IPS-11a (cell line): ENCODE results near the gene LYZ.

ENCODE experiments used
- H3K4me3 ChIP-seq: one replicate; pipeline ENCODE4 v1.5.1; 2013; ENCODE audit warnings: low read depth, low read length, control low read depth

Gene LYZ

GRCh38 chr12:69383074-69383473, 34.9 kb downstream of the LYZ start:
- no peak overlapping the region for H3K4me3 ChIP-seq

GRCh38 chr12:69385038-69385437, 36.9 kb downstream of the LYZ start:
- no peak overlapping the region for H3K4me3 ChIP-seq

- no peak overlapping the region for H3K4me3 ChIP-seq
These were observed 38.7 kb downstream of the LYZ start for GRCh38 chr12:69386921-69387320.

DNA sequence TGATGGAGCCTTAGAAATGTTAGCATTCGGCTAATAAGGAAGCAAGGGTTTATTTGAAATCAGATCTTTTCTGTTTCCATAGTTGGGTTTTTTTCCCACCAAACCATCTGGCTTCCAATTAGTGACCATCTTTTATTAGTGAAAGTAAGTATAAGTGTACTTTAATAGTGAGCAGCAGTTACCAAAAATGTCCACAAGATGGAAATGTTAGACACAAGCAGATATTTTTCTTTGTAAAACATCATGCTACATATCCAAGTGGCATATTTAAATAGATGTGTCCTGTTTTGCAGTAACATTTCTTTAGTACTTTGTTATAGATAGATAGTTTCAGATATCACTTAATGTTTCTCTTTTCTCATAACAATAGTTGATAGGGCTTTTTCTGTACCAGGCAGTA, 40.2 kb downstream of the LYZ start:
- H3K4me3 ChIP-seq = no peak overlapping the region

DNA sequence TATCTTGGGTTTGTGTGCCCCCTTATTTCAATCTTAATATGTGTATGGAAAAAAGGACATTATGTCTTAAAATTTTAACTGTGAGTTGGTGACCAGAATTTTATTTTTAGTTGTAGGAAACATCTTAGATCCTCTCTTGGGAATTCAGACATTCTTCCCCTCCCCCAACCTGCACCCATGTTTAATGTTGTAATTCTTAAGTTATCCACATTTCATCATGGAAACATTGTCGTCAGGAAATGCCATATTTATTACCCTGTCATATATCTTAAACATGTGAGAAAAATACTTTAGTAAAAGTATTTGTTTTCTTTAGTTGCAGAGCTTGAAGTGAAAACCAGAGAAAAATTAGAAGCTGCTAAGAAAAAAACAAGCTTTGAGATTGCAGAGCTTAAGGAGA, 41.6 kb downstream of the LYZ start:
- no peak overlapping the region for H3K4me3 ChIP-seq

GRCh38 chr12:69392179-69392928, 44.2 kb downstream of the LYZ start:
- H3K4me3 ChIP-seq = no peak overlapping the region

GRCh38 chr12:69396041-69396440, 47.9 kb downstream of the LYZ start:
- H3K4me3 ChIP-seq = no peak overlapping the region

DNA sequence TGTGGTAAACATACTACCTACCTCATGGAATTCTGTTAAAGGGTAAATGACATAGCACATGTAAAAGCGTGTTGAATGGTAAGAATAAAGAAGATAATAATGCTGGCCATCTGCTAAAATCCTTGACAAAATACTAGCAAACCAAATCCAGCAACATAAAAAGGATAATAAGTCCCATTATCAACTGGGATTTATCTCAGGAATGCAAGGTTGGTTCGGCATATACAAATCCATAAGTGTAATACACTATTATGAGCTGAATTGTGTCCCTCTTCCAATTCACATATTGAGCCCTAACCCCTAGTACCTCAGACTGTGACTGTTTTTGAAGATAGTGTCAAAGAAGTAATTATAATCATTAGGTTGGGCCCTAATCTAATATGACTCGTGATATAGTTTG, 48.8 kb downstream of the LYZ start:
- H3K4me3 ChIP-seq = no peak overlapping the region

DNA sequence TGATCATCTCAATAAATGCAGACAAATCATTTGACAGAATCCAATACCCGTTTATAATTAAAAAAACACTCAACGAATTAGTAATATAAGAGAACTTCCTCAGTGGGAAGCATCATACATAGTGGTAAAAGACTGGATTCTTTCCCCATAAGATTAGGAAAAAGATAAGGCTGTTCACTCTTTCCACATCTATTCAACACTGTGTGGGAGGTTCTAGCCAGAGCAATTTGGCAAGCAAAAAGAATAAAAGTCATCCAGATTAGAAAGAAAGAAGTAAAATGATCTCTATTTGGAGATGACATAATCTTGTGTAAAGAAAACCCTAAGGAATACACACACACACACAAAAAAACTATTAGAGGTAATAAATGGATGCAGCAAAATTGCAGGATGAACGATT, 49.8 kb downstream of the LYZ start:
- no peak overlapping the region for H3K4me3 ChIP-seq

DNA sequence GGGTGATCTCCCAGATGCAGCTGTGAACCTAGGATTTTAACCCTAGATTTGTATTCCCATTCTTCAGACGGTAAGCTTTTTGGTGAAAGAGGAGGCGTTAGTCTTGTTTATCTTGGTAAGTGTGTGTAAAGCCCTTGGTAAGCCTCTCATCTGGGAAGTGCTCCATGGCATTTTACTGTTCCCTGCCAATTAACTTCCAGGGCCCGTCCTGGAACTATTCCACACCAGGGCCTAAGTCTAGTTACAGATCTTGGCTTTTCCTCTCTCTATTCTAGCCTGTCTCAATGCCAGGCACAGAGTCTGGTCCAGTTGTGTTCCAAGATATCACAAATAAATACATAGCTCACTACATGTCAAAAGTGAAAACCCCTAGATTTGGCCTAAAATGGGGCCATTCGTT, 53.8 kb downstream of the LYZ start:
- H3K4me3 ChIP-seq = no peak overlapping the region
